Lung (tissue), 12 donors: Measurements from ENCODE around the gene BABAM2. TPM values are rescaled to one million over a fixed set of nuclear protein-coding genes. Genes with fewer than 3 reads are reported as not detected.

Experiments
- ATAC-seq: fragments of 200-7000 bp; cut with Tn5 transposase; one replicate; pipeline ENCODE4 v1.9.1; 2020; ENCODE audit warnings: moderate number of reproducible peaks; ENCODE audit not compliant: insufficient read depth, low FRiP score
- DNase-seq, 3 donors: peaks; one replicate each; pipeline ENCODE4 v3.0.0-alpha.2; 2013 to 2017
- H3K27ac ChIP-seq, 2 donors: one replicate each; pipeline ENCODE4 v1.5.1; 2013; ENCODE audit warnings: mild to moderate bottlenecking in 2 of 2, moderate library complexity in 2 of 2, control low read depth in 1 of 2, inconsistent platforms in 1 of 2, low read depth in 1 of 2, low read length in 1 of 2
- H3K27me3 ChIP-seq, 3 donors: one replicate each; pipeline ENCODE4 v1.5.1; 2013; ENCODE audit warnings: low read length in 2 of 3; ENCODE audit not compliant: control insufficient read depth in 3 of 3, insufficient read depth in 3 of 3
- H3K36me3 ChIP-seq, 4 donors: one replicate each; pipeline ENCODE4 v1.5.1; 2013; ENCODE audit warnings: low read length in 4 of 4, mild to moderate bottlenecking in 1 of 4, moderate library complexity in 1 of 4; ENCODE audit not compliant: control insufficient read depth in 4 of 4, insufficient read depth in 4 of 4
- H3K4me1 ChIP-seq, 5 donors: one replicate each; pipeline ENCODE4 v1.5.1; 2013; ENCODE audit warnings: low read length in 5 of 5, mild to moderate bottlenecking in 2 of 5, moderate library complexity in 1 of 5; ENCODE audit not compliant: control insufficient read depth in 5 of 5, insufficient read depth in 5 of 5
- H3K4me3 ChIP-seq: one replicate; pipeline ENCODE4 v1.5.1; 2013; ENCODE audit warnings: mild to moderate bottlenecking, control low read depth, moderate library complexity
- H3K9ac ChIP-seq, 2 donors: one replicate each; pipeline ENCODE4 v1.5.1; 2013; ENCODE audit warnings: low read length in 2 of 2, control low read depth in 1 of 2; ENCODE audit not compliant: insufficient read depth in 1 of 2
- H3K9me3 ChIP-seq, 4 donors: one replicate each; pipeline ENCODE4 v1.5.1; 2013; ENCODE audit warnings: low read length in 3 of 4, mild to moderate bottlenecking in 1 of 4, moderate library complexity in 1 of 4; ENCODE audit not compliant: control insufficient read depth in 4 of 4, insufficient read depth in 3 of 4
- CTCF ChIP-seq: IDR thresholded peaks from 2 replicates; pipeline ENCODE4 v1.5.1; 2012; ENCODE audit warnings: mild to moderate bottlenecking; ENCODE audit errors: control extremely low read depth, extremely low read depth
- WGBS, 2 donors: extraction: QIAGEN DNeasy Blood & Tissue Kit; methylation state at CpG; one replicate each; pipeline ENCODE4 v1.1.7; 2013; 5-methylcytosine and 5-hydroxymethylcytosine counted together
- polyA plus RNA-seq, 2 donors: library from polyadenylated mRNA; stranded (reverse); fragments of 200-250 nt; gene quantifications; one replicate each; pipeline ENCODE4 v1.2.1, GENCODE V29; 2013
- total RNA-seq, 2 donors: library from RNA; depleted of rRNA in 1 of 2; stranded (reverse); fragments of >200 nt in 1 of 2; gene quantifications; one replicate each; pipeline ENCODE4 v1.2.1, GENCODE V29; 2014 to 2021
- donor health status: control.
- donor health status: control.
- donor health status: Bipolar disorder and iron deficiency.
- donor health status: healthy.
- donor health status: DM: yes; HTN: yes; CAD: no.

BABAM2 gene
- total and polyA plus RNA-seq, 4 donors, result 19.0 to 43.3 (median 33.7) TPM

- peaks cover 0 to 3% (median under 1%) of the 10 kb centered on the region in 4 donors for H3K36me3 ChIP-seq
- H3K9me3 ChIP-seq, result peaks cover 0 to 2% (median 0%) of the 10 kb centered on the region in 4 donors
- ATAC-seq (no peak), DNase-seq (no peak)
- peaks cover 0 to 24% (median 5%) of the 10 kb centered on the region in 5 donors for H3K4me1 ChIP-seq
- H3K27ac ChIP-seq, result no peak overlapping the region
- H3K4me3 ChIP-seq, result no peak overlapping the region
- TF ChIP-seq CTCF, result no peak
- no peak overlapping the region for H3K9ac ChIP-seq
- no peaks in the 10 kb centered on the region for H3K27me3 ChIP-seq
These were observed 102.4 kb downstream of the BABAM2 start for GRCh38 chr2:27992787-27993401.

DNA sequence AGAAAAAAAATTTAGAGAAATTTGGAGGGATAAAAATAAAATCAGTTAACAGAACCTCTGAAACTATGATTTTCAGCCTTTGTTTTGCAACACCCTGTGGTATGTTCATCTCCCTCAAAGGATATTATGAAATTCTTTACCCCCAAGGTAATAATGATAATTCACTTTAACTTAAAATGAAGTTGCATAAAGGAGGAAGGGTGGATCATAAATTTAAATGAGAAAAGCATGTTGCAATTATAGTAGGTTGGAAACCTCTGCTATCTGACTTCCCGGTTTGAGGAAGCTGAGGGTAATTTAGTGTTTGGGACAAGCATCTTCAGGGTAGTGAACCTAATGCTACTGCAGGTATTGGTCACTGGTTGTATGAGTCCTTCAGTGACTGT is 102.9 kb downstream of the BABAM2 start:
- WGBS, 2 donors, result 34 to 69% methylated on average over 1 of the region's 1 CpG
- Histone ChIP-seq H3K27ac (no peak overlapping the region), H3K4me3 (no peak overlapping the region), H3K27me3 (no peaks in the 10 kb centered on the region), H3K9ac (no peak overlapping the region), H3K4me1 (peaks cover 0 to 23% (median 5%) of the 10 kb centered on the region in 5 donors), H3K9me3 (peaks cover 0 to 2% (median 0%) of the 10 kb centered on the region in 4 donors), H3K36me3 (peaks cover 0 to 3% (median under 1%) of the 10 kb centered on the region in 4 donors)
- no peak for DNase-seq
- TF ChIP-seq CTCF, result no peak
- ATAC-seq, result no peak

- Histone ChIP-seq H3K9ac (no peak overlapping the region), H3K4me1 (peaks cover 0 to 20% (median 3%) of the 10 kb centered on the region in 5 donors), H3K4me3 (no peak overlapping the region), H3K9me3 (peaks cover 0 to 2% (median 0%) of the 10 kb centered on the region in 4 donors), H3K27ac (no peak overlapping the region), H3K27me3 (no peaks in the 10 kb centered on the region), H3K36me3 (peaks cover 0 to 3% (median under 1%) of the 10 kb centered on the region in 4 donors)
- TF ChIP-seq CTCF, result no peak
- ATAC-seq (no peak), DNase-seq (no peak)
- 87 to 88% methylated on average over 5 of the region's 5 CpGs for whole genome bisulfite sequencing, 2 donors
These were observed 103.6 kb downstream of the BABAM2 start for GRCh38 chr2:27993950-27994728.
